SK-MEL-5 (cell line): Measurements from ENCODE around the gene CPHXL. TPM values are rescaled to one million over a fixed set of nuclear protein-coding genes. Genes with fewer than 3 reads are reported as not detected.

Experiments
- DNase-seq: peaks from one replicate; pipeline ENCODE4 v3.0.0-alpha.2; 2016; ENCODE audit warnings: low read depth, low spot score
- in situ Hi-C: cut with HindIII; loops from 2 replicates; pipeline ENCODE4 v1.10.0; 2016; ENCODE audit warnings: low sequenced_read_pairs, high pct_unique_total_duplicates, low pct_unique_long_range_greater_than_20kb
- polyA plus RNA-seq, 2 experiments: library from polyadenylated mRNA; depleted of rRNA; stranded (reverse); fragments of >200 nt; gene quantifications; 2 replicates each; pipeline ENCODE4 v1.2.3, GENCODE V29; 2015
- total RNA-seq: library from RNA; depleted of rRNA; stranded (reverse); fragments of >200 nt; shearing (Covaris generic); gene quantifications from 2 replicates; pipeline ENCODE4 v1.2.3, GENCODE V29; 2014; rRNA removed

The CPHXL gene
- not detected in 2 replicates for total RNA-seq
- not detected in 2 replicates for polyA plus RNA-seq (2015; cell fraction: cytosol; rRNA removed)
- polyA plus RNA-seq (2015; cell fraction: nucleus; rRNA removed), result not detected in 2 replicates

DNA sequence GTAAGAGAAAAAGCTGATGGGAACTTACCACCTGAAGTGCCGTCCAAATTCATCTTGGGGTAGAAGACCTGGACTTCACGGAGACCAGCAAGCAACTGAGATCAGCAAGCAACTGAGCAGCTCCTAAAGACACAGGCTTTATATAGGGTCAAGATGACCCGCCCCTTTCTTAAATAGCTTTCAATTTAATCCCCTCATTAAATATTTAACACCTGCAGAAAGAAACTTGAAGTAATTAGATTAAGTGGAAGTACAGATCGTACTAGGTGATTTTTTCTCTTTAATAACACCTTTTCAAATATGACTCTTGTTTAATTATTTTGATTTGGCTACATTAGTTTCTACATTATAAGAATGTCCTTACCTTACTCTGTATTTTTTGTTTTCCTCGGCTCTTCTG is at the start of gene CPHXL:
CPHXL (minus strand) TSS at position 101 of the 400 bp plus-strand sequence; CDS start at position 53, 48 bp downstream.
- in situ Hi-C loops, result no loop called here
- DNase-seq, result no peak

- in situ Hi-C loops, result no loop called here
- no peak for DNase-seq
These were observed 47.9 kb upstream of the CPHXL start for GRCh38 chr16:75774197-75774596.

DNA sequence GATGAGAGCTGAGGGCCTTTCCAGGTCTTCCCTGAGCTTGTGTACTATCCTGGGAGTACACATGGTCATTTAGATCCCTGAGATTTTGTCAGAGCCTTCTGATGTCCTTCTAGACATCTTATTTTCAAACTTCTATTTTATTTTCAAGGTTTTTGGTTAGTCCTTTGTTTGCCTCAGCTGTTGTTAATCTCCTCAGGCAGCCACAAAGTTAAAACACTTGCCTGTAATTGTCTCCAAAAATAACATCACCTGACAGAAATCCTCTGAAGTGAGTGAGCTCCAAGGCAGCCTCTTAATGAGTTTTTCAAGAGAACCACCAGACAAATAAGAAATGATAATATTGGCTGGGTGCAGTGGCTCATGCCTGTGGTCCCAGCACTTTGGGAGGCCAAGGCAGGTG is 43.8 kb upstream of the CPHXL start:
- in situ Hi-C loops, result no loop called here
- no peak for DNase-seq

- in situ Hi-C loops, result no loop called here
- DNase-seq, result peak; percentile 78
These were observed 38.0 kb upstream of the CPHXL start for GRCh38 chr16:75764154-75764768.

- in situ Hi-C loops, result no loop called here
- peak; percentile 9 for DNase-seq
These were observed 36.9 kb upstream of the CPHXL start for GRCh38 chr16:75763204-75763603.

DNA sequence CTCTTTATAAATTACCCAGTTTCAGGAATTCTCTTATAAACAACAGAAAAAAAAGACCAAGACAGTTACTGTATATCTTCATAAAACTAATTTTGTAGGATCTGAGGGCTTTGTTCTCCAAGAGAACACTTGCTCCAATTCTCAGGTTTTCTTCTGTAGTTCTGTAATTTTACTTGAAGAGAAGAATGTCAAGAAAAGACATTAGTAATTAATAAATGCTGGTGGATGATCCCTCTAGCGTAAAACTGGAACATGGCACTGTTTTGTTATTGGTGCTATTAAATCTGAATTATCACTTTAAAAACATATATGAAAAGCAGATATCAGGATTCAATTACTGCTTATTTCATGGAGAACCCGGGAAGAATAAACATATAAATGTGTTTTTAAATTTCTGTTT is 36.5 kb upstream of the CPHXL start:
- no peak for DNase-seq
- in situ Hi-C loops, result no loop called here

GRCh38 chr16:75761108-75761507 is 34.8 kb upstream of the CPHXL start:
- in situ Hi-C loops, result no loop called here
- DNase-seq, result no peak

- in situ Hi-C loops, result no loop called here
- no peak for DNase-seq
These were observed 33.8 kb upstream of the CPHXL start for GRCh38 chr16:75760018-75760519.

GRCh38 chr16:75758215-75758614 is 31.9 kb upstream of the CPHXL start:
- DNase-seq, result no peak
- in situ Hi-C loops, result no loop called here

GRCh38 chr16:75754141-75754540 is 27.9 kb upstream of the CPHXL start:
- in situ Hi-C loops, result no loop called here
- DNase-seq, result no peak

GRCh38 chr16:75750528-75750927 is 24.2 kb upstream of the CPHXL start:
- no peak for DNase-seq
- in situ Hi-C loops, result no loop called here

DNA sequence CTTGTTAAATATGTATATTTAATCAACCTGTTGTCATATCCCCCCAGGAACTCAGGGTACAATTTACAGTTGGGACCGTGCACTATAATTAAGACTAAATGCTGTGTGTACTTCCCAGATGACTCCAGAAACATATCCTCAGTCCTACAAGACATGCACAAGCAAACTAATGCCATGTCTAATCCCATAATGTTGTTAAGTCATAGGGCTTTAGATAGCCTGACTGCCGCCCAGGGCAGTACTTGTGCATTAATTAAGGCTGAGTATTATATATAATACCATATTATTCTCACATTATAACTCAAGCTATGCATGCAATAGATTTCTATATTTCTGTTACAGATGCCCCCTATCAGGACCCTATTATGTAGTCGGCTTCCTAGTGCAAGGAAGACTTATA is 20.1 kb upstream of the CPHXL start:
- in situ Hi-C loops, result no loop called here
- DNase-seq, result no peak

- no peak for DNase-seq
- in situ Hi-C loops, result no loop called here
These were observed 19.5 kb upstream of the CPHXL start for GRCh38 chr16:75745823-75746222.

- DNase-seq, result no peak
- in situ Hi-C loops, result no loop called here
These were observed 19.0 kb upstream of the CPHXL start for GRCh38 chr16:75745242-75745641.

- DNase-seq, result no peak
- in situ Hi-C loops, result no loop called here
These were observed 16.2 kb upstream of the CPHXL start for GRCh38 chr16:75742424-75743047.

- in situ Hi-C loops, result no loop called here
- no peak for DNase-seq
These were observed 7.3 kb upstream of the CPHXL start for GRCh38 chr16:75733305-75734211.

GRCh38 chr16:75732871-75733270 is 6.6 kb upstream of the CPHXL start:
- in situ Hi-C loops, result no loop called here

DNA sequence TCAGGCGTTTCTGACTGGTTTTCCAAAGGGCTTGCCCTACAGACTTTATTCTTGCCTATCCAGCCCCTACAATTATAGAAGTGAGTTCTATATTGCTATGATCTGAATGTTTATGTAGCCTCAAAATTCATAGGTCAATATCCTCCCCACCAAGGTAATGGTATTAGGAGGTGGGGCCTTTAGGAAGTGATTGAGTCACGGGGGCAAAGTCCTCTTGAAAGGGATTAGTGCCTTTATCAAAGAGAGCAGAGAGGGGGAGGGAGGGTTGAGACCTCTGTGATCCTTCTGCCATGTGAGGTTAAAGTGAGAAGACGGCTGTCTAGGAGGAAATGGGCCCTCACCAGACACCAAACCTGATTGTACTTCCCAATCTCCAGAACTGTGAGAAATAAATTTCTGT is 931 bp upstream of the CPHXL start:
- in situ Hi-C loops, result no loop called here
- DNase-seq, result no peak

More at GRCh38 chr16:75732871-75733270, 6.6 kb upstream of the CPHXL start:
- DNase-seq, result no peak
